Natural killer cell (primary cell): ENCODE results near the gene LMO7. TPM values are rescaled to one million over a fixed set of nuclear protein-coding genes. Genes with fewer than 3 reads are reported as not detected.

ENCODE experiments used
- ATAC-seq, 3 donors: fragments of 150-1000 bp in 2 of 3; fragments of 200-7000 bp in 1 of 3; cut with Tn5 transposase; 1 replicate in 1 of 3; 2 replicates in 2 of 3; pipeline ENCODE4 v1.10.0; 2021; ENCODE audit warnings: mild to moderate bottlenecking in 2 of 3, moderate library complexity in 2 of 3
- DNase-seq, 2 donors: peaks; one replicate each; pipeline versions ENCODE4 v3.0.0 to v3.0.0-alpha.2; 2013 to 2021; ENCODE audit warnings: mixed read lengths in 1 of 2
- H3K27ac ChIP-seq: one replicate; pipeline ENCODE4 v1.5.1; 2013; ENCODE audit warnings: mild to moderate bottlenecking, low read length
- H3K27me3 ChIP-seq: one replicate; pipeline ENCODE4 v1.6.1; 2013; ENCODE audit warnings: low read length; ENCODE audit not compliant: control insufficient read depth, insufficient read depth
- H3K36me3 ChIP-seq: one replicate; pipeline ENCODE4 v1.6.1; 2013; ENCODE audit warnings: low read length; ENCODE audit not compliant: control insufficient read depth, insufficient read depth
- H3K4me1 ChIP-seq: one replicate; pipeline ENCODE4 v1.6.1; 2013; ENCODE audit warnings: low read length; ENCODE audit not compliant: control insufficient read depth, insufficient read depth
- H3K4me3 ChIP-seq: one replicate; pipeline ENCODE4 v1.5.1; 2013; ENCODE audit warnings: low read length
- H3K9me3 ChIP-seq: one replicate; pipeline ENCODE4 v1.6.1; 2013; ENCODE audit warnings: low read length; ENCODE audit not compliant: control insufficient read depth, insufficient read depth
- H3K27ac Mint-ChIP-seq, 2 donors: one replicate each; pipeline ENCODE4 v1.8.0; 2022; ENCODE audit warnings: mild to moderate bottlenecking in 2 of 2, mixed read lengths in 2 of 2, moderate library complexity in 1 of 2
- H3K27me3 Mint-ChIP-seq, 2 donors: one replicate each; pipeline ENCODE4 v1.8.0; 2022; ENCODE audit warnings: low read depth in 2 of 2, mixed read lengths in 2 of 2
- H3K36me3 Mint-ChIP-seq: one replicate; pipeline ENCODE4 v1.8.0; 2022; ENCODE audit warnings: mixed read lengths
- H3K4me1 Mint-ChIP-seq, 2 donors: one replicate each; pipeline ENCODE4 v1.8.0; 2022; ENCODE audit warnings: mixed read lengths in 2 of 2
- H3K4me3 Mint-ChIP-seq: one replicate; pipeline ENCODE4 v1.8.0; 2022; ENCODE audit warnings: mild to moderate bottlenecking, moderate library complexity, mixed read lengths
- H3K9me3 Mint-ChIP-seq, 2 donors: one replicate each; pipeline ENCODE4 v1.8.0; 2022; ENCODE audit warnings: mixed read lengths in 2 of 2
- CTCF ChIP-seq: fragments of 200-600 bp; IDR thresholded peaks from one replicate; pipeline ENCODE4 v1.8.0; 2022; ENCODE audit warnings: antibody characterized with exemption
- WGBS: methylation state at CpG from one replicate; pipeline ENCODE4 v1.1.7; 2013; ENCODE audit warnings: missing lambda C conversion rate; ENCODE audit not compliant: insufficient coverage; 5-methylcytosine and 5-hydroxymethylcytosine counted together
- intact Hi-C: fragments of 100-400 bp; cut with micrococcal nuclease; formaldehyde crosslinking; loops from one replicate; pipeline ENCODE4 v1.14.2; 2022
- total RNA-seq, 4 donors: library from RNA; stranded (reverse); fragments of 120-200 nt in 1 of 4; gene quantifications; one replicate each; pipeline versions ENCODE4 v1.2.3 to v1.2.4, GENCODE V29; 2013 to 2022

Gene LMO7
- total RNA-seq, 3 donors from 2014 or later (not counting 1 experiment from before 2014, with no cell fraction given), result 5.5 to 10.4 (median 7.9) TPM

DNA sequence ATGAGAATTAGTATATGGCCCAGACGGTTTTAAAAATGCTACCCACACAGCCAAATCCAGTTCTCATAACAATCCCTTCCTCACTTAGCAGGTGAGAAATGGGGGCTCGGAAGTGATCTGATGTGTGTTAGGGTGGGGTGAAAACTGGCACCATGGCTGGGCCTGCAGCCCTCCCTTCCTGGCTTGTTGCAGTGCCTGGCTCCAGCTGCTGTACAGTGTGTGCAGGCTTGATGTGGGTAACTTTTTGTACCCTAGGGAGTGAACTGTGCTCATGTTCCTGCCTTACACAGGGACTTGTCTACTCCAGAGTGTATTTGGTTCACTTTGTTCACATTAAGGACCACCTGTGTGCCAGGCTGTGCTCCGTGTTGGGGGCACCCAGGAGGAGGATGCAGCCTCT lies 177.2 kb downstream of the LMO7 start:
- no peak for TF ChIP-seq CTCF
- intact Hi-C loops, result no loop called here
- no peaks in the 10 kb centered on the region for H3K27me3 Mint-ChIP-seq
- WGBS, result 89% methylated on average over 2 of the region's 3 CpGs
- no peak overlapping the region for H3K27ac Mint-ChIP-seq
- H3K27me3 ChIP-seq, result no peaks in the 10 kb centered on the region
- no peaks in the 10 kb centered on the region for H3K9me3 Mint-ChIP-seq
- no peaks in the 10 kb centered on the region for H3K36me3 ChIP-seq
- H3K4me1 ChIP-seq, result no peaks in the 10 kb centered on the region
- no peak for ATAC-seq
- H3K4me3 Mint-ChIP-seq, result no peak overlapping the region
- H3K4me1 Mint-ChIP-seq, result no peaks in the 10 kb centered on the region
- no peak overlapping the region for H3K27ac ChIP-seq
- H3K36me3 Mint-ChIP-seq, result no peaks in the 10 kb centered on the region
- H3K4me3 ChIP-seq, result no peak overlapping the region
- H3K9me3 ChIP-seq, result no peaks in the 10 kb centered on the region
- DNase-seq, result no peak

DNA sequence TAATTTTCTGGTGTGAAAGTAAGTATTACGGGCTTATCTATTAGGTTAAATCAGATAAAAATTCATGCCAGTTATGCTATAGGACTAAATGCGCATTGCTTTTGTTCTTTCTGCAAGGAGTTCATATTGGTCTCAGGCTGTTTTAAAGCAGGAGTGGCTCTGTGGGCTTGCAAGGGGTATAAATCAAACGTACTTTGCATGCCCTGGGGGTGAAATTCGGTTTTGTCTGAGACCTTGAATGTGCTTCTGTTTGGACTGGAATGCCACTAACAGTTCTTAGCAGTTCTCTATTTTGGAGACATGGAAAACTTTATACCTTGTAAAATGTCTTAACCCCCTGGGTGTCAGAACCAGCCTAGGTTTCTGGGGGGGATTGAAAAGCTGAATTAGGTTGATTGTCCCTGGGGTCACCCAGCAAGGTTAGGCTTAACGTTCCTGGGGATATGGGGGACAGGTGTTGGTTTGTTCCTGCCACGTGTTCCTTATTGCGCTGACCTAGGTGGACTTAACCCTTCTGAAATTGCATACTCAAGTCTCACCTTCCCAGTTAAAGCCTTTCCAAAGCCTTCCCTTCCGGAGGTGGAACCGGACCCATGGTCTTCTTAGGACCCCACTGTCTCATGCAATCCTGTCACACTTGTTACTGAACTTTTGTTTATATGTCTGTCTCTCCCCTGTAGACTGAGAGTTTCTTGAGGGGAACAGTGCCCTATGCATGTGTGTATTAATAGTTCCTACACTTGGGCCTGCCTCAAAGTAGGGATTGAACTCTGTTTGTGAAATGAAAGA lies 182.2 kb downstream of the LMO7 start:
- no peaks in the 10 kb centered on the region for H3K9me3 Mint-ChIP-seq
- DNase-seq (no peak), ATAC-seq (no peak)
- intact Hi-C loops, result no loop called here
- H3K4me1 Mint-ChIP-seq, result no peaks in the 10 kb centered on the region
- no peaks in the 10 kb centered on the region for H3K36me3 Mint-ChIP-seq
- Histone ChIP-seq H3K9me3 (no peaks in the 10 kb centered on the region), H3K4me3 (no peak overlapping the region), H3K27ac (no peak overlapping the region), H3K4me1 (no peaks in the 10 kb centered on the region), H3K36me3 (no peaks in the 10 kb centered on the region), H3K27me3 (no peaks in the 10 kb centered on the region)
- no peak overlapping the region for H3K4me3 Mint-ChIP-seq
- WGBS, result 94% methylated on average over 9 of the region's 9 CpGs
- no peaks in the 10 kb centered on the region for H3K27me3 Mint-ChIP-seq
- TF ChIP-seq CTCF, result no peak
- H3K27ac Mint-ChIP-seq, result no peak overlapping the region

DNA sequence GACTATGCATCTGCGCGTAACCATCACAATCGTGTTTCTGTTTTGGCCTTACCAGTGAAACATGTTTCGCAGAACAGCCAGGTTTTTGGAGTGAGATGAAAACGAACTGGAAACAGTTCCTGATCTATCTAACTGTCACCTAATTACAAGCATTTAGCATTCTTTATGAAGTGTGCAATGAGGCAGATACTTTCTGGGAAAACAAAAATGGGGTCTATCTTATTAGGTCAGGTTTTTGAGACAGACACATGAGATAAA lies 182.8 kb downstream of the LMO7 start:
- ATAC-seq, result no peak

More for the DNA sequence above, 182.8 kb downstream of the LMO7 start:
- H3K36me3 Mint-ChIP-seq, result no peaks in the 10 kb centered on the region
- no peaks in the 10 kb centered on the region for H3K27me3 ChIP-seq
- DNase-seq, result no peak
- intact Hi-C loops, result no loop called here
- no peak overlapping the region for H3K4me3 Mint-ChIP-seq
- WGBS, result 98% methylated on average over 4 of the region's 5 CpGs
- no peak for TF ChIP-seq CTCF
- H3K9me3 ChIP-seq, result no peaks in the 10 kb centered on the region
- H3K4me3 ChIP-seq, result no peak overlapping the region
- H3K36me3 ChIP-seq, result no peaks in the 10 kb centered on the region
- no peak overlapping the region for H3K27ac ChIP-seq
- H3K4me1 ChIP-seq, result no peaks in the 10 kb centered on the region
- H3K4me1 Mint-ChIP-seq, result no peaks in the 10 kb centered on the region
- H3K9me3 Mint-ChIP-seq, result no peaks in the 10 kb centered on the region
- no peak overlapping the region for H3K27ac Mint-ChIP-seq
- no peaks in the 10 kb centered on the region for H3K27me3 Mint-ChIP-seq
